Measurements from ENCODE around the gene RRAS2.

DNA sequence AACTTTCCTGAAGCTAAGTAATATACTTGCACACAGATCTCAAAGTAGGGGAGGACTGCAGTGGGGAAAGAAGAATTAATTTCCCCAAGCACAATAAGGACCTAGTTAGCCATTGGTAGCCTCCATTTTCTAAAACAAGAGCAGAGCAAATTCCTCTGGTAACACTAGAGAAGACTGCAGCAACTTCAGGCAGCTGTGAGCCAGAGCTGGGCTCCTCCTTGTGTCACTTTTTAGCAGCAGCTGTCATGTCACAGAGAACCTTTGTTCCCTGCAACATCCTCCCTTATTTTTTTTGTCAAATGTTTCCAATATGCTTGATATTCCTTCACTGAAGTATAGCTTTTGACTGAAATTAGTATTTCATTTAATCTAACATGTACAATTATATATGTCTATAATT is 54.4 kb downstream of the RRAS2 start:
- TF ChIP-seq, protein P1, sequence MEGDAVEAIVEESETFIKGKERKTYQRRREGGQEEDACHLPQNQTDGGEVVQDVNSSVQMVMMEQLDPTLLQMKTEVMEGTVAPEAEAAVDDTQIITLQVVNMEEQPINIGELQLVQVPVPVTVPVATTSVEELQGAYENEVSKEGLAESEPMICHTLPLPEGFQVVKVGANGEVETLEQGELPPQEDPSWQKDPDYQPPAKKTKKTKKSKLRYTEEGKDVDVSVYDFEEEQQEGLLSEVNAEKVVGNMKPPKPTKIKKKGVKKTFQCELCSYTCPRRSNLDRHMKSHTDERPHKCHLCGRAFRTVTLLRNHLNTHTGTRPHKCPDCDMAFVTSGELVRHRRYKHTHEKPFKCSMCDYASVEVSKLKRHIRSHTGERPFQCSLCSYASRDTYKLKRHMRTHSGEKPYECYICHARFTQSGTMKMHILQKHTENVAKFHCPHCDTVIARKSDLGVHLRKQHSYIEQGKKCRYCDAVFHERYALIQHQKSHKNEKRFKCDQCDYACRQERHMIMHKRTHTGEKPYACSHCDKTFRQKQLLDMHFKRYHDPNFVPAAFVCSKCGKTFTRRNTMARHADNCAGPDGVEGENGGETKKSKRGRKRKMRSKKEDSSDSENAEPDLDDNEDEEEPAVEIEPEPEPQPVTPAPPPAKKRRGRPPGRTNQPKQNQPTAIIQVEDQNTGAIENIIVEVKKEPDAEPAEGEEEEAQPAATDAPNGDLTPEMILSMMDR (IDR thresholded peaks at IDR 0.05) = no peak
- TF ChIP-seq POLR2AphosphoS5 (IDR thresholded peaks at IDR 0.05) = no peak
